K562 (cell line): Measurements from ENCODE around the gene CACNB2. TPM values are rescaled to one million over a fixed set of nuclear protein-coding genes. Genes with fewer than 3 reads are reported as not detected.

ENCODE experiments used
- ATAC-seq: fragments of 200-7000 bp; cut with Tn5 transposase; 3 replicates; pipeline ENCODE4 v1.9.1; 2020; ENCODE audit warnings: moderate library complexity
- BruUV-seq: library from RNA; stranded (reverse); fragments of 400-500 nt; replicated peaks from 2 replicates; lab custom pipeline; 2021; lab: Mats Ljungman, UMichigan
- CTCF ChIA-PET: fragments of 300-600 bp; formaldehyde crosslinking; extraction: SDS; loops from one replicate; lab custom pipeline; 2021; ENCODE audit warnings: low intra/inter-chr PET ratio; lab: Yijun Ruan, JAX
- POLR2A ChIA-PET: fragments of 300-600, 350-650 bp; sonication (Branson Sonifier 250); formaldehyde crosslinking; extraction: SDS; loops from one replicate; lab custom pipeline; 2021; ENCODE audit warnings: antibody characterized with exemption, inconsistent platforms; lab: Yijun Ruan, JAX
- DNase-seq, 4 experiments: peaks; one replicate each; pipeline versions ENCODE4 v3.0.0 to v3.0.0-alpha.2; 2011 to 2018; ENCODE audit warnings: low spot score in 3 of 4, mixed read lengths in 3 of 4; ENCODE audit errors: extremely low read depth in 1 of 4
- FAIRE-seq: peaks from 2 replicates; lab custom pipeline; 2011; peaks lifted over from hg19 to GRCh38; lab: Jason Lieb, UNC
- H2AFZ ChIP-seq: 2 replicates; pipeline ENCODE4 v1.6.0; 2011; ENCODE audit warnings: low read depth, low read length, control low read depth, inconsistent platforms
- H3K27ac ChIP-seq: fragments of 200-600 bp; 3 replicates; pipeline ENCODE4 v1.8.0; 2011; ENCODE audit warnings: low read depth, mild to moderate bottlenecking, control low read depth, inconsistent platforms, low read length, moderate library complexity, mixed read lengths; ENCODE audit errors: extremely low read depth
- H3K27me3 ChIP-seq, 2 experiments: fragments of 300-600 bp in 1 of 2; 2 replicates in 1 of 2; 3 replicates in 1 of 2; pipeline versions ENCODE4 v1.6.0 to v1.8.0; 2011; ENCODE audit warnings: inconsistent platforms in 2 of 2, low read length in 2 of 2, mild to moderate bottlenecking in 1 of 2, mixed read lengths in 1 of 2, moderate library complexity in 1 of 2; ENCODE audit not compliant: control insufficient read depth in 2 of 2, insufficient read depth in 2 of 2
- H3K36me3 ChIP-seq: fragments of 300-600 bp; 3 replicates; pipeline ENCODE4 v1.8.0; 2011; ENCODE audit warnings: mild to moderate bottlenecking, low read length, inconsistent platforms; ENCODE audit not compliant: control insufficient read depth, insufficient read depth
- H3K4me1 ChIP-seq, 2 experiments: fragments of 200-600 bp in 1 of 2; replicated peaks in 1 of 2; 2 replicates in 1 of 2; 3 replicates in 1 of 2; pipeline versions ENCODE4 v1.5.1 to v1.8.0; 2011; ENCODE audit warnings: inconsistent platforms in 2 of 2, low read length in 2 of 2, mild to moderate bottlenecking in 1 of 2, mixed read lengths in 1 of 2, moderate library complexity in 1 of 2; ENCODE audit not compliant: control insufficient read depth in 2 of 2, insufficient read depth in 2 of 2
- H3K4me2 ChIP-seq: 2 replicates; pipeline ENCODE4 v1.6.1; 2011; ENCODE audit warnings: low read length, control low read depth, inconsistent platforms, mixed read lengths; ENCODE audit not compliant: insufficient read depth
- H3K4me3 ChIP-seq: fragments of 200-600 bp; sonication (generic), shearing (Covaris generic); 2 replicates; pipeline ENCODE4 v1.5.1; 2016; ENCODE audit warnings: control low read depth, inconsistent platforms
- H3K79me2 ChIP-seq: fragments of 200-600 bp; 3 replicates; pipeline ENCODE4 v1.8.0; 2011; ENCODE audit warnings: low read length, inconsistent platforms; ENCODE audit not compliant: control insufficient read depth, insufficient read depth
- H3K9ac ChIP-seq, 2 experiments: 2 replicates each; pipeline versions ENCODE4 v1.6.0 to v1.6.1; 2011; ENCODE audit warnings: low read depth in 2 of 2, low read length in 2 of 2, control low read depth in 1 of 2, inconsistent platforms in 1 of 2, mild to moderate bottlenecking in 1 of 2, mixed read lengths in 1 of 2; ENCODE audit not compliant: insufficient read depth in 1 of 2
- H3K9me1 ChIP-seq: one replicate; pipeline ENCODE4 v1.6.0; 2011; ENCODE audit warnings: inconsistent platforms, mild to moderate bottlenecking, low read length, moderate library complexity; ENCODE audit not compliant: control insufficient read depth, insufficient read depth
- H3K9me3 ChIP-seq: replicated peaks from 2 replicates; pipeline ENCODE4 v1.5.1; 2011; ENCODE audit warnings: low read depth, low read length, inconsistent platforms; ENCODE audit not compliant: control insufficient read depth, insufficient read depth
- H4K20me1 ChIP-seq: replicated peaks from 2 replicates; pipeline ENCODE4 v1.6.1; 2011; ENCODE audit warnings: low read length, inconsistent platforms, mixed read lengths; ENCODE audit not compliant: control insufficient read depth, insufficient read depth
- ARID1B ChIP-seq: fragments of 450-650 bp; IDR thresholded peaks from 2 replicates; pipeline ENCODE4 v1.6.1; 2016; ENCODE audit warnings: antibody characterized with exemption, mild to moderate bottlenecking, inconsistent platforms
- JUND ChIP-seq, 2 experiments: IDR thresholded peaks; 2 replicates in 1 of 2; 3 replicates in 1 of 2; pipeline ENCODE4 v1.6.1; 2011; ENCODE audit warnings: borderline replicate concordance in 2 of 2, low read depth in 2 of 2, low read length in 2 of 2, improper control_type of control experiment in 1 of 2, missing biosample characterization in 1 of 2, missing genetic modification characterization in 1 of 2, missing genetic modification reagents in 1 of 2
- NONO ChIP-seq, 2 experiments: fragments of 200-400 bp in 1 of 2; fragments of 450-650 bp in 1 of 2; formaldehyde crosslinking in 1 of 2; IDR thresholded peaks; 2 replicates each; pipeline ENCODE4 v1.6.1; 2017; ENCODE audit warnings: low read depth in 2 of 2, mild to moderate bottlenecking in 2 of 2, moderate library complexity in 2 of 2, low read length in 1 of 2
- SRSF3 ChIP-seq: fragments of 200-400 bp; formaldehyde crosslinking; IDR thresholded peaks from 2 replicates; pipeline ENCODE4 v1.6.1; 2016; ENCODE audit warnings: mild to moderate bottlenecking, low read length, moderate library complexity; ENCODE audit not compliant: insufficient read depth
- SRSF7 ChIP-seq: fragments of 200-400 bp; formaldehyde crosslinking; optimal IDR thresholded peaks from 2 replicates; pipeline ENCODE3; 2017; ENCODE audit warnings: mild to moderate bottlenecking, low read depth, low read length
- WHSC1 ChIP-seq: IDR thresholded peaks from one replicate; pipeline ENCODE4 v1.6.1; 2012; ENCODE audit warnings: low read length, control low read depth, inconsistent platforms
- ZC3H4 ChIP-seq: sonication (generic); formaldehyde crosslinking; IDR thresholded peaks from 2 replicates; pipeline ENCODE4 v1.9.0; 2021; ENCODE audit warnings: missing genetic modification reagents, borderline replicate concordance
- ZKSCAN3 ChIP-seq: fragments of 250-450 bp; sonication (Bioruptor Pico); IDR thresholded peaks from 2 replicates; pipeline ENCODE4 v1.4.0; 2020
- ZNF146 ChIP-seq: IDR thresholded peaks from one replicate; pipeline ENCODE4 v1.6.1; 2018; ENCODE audit warnings: missing compliant biosample characterization; ENCODE audit not compliant: unreplicated experiment
- WGBS: fragments of 100-300 bp; shearing (Covaris generic); methylation state at CpG from one replicate; pipeline ENCODE4 v1.1.6; 2016; ENCODE audit warnings: low coverage, mixed read lengths; ENCODE audit not compliant: insufficient coverage; ENCODE audit errors: missing lambda C conversion rate; 5-methylcytosine and 5-hydroxymethylcytosine counted together
- in situ Hi-C: fragments of 300-500 bp; cut with MboI; formaldehyde crosslinking; loops from 4 replicates; pipeline ENCODE4 v1.15.0; 2018; ENCODE audit warnings: inconsistent platforms, mixed read lengths
- intact Hi-C: fragments of 100-400 bp; cut with micrococcal nuclease; formaldehyde crosslinking; loops from 2 replicates; pipeline ENCODE4 v1.14.2; 2022
- polyA plus RNA-seq, 8 experiments: library from polyadenylated mRNA; depleted of rRNA in 4 of 8; stranded (reverse) in 5 of 8; unstranded in 3 of 8; fragments of >200 nt; fragmentation: Nextera tagmentation in 2 of 8; fragmentation: Illumina TruSeq in 1 of 8; extraction: Ambion mirVana in 2 of 8; extraction: Trizol in 1 of 8; gene quantifications; 2 replicates each; pipeline versions ENCODE4 v1.2.1 to v1.2.3, GENCODE V29; 2011 to 2014; ENCODE audit warnings: inconsistent platforms in 1 of 8, missing spikeins in 1 of 8
- total RNA-seq, 7 experiments: library from RNA; depleted of rRNA in 6 of 7; stranded (reverse); fragments of >200 nt in 6 of 7; fragmentation: Illumina TruSeq in 2 of 7; extraction: Trizol in 2 of 7; gene quantifications; 2 replicates each; pipeline versions ENCODE4 v1.2.1 to v1.2.3, GENCODE V29; 2011 to 2021; ENCODE audit warnings: low replicate concordance in 1 of 7
- TF ChIP-seq, protein P1 (sequence below): sonication (generic); formaldehyde crosslinking; IDR thresholded peaks from 2 replicates; pipeline ENCODE4 v1.8.0; 2023; ENCODE audit warnings: missing genetic modification reagents, mild to moderate bottlenecking, borderline replicate concordance

CACNB2 gene
- total and polyA plus RNA-seq, 9 of the 15 experiments (the other 6 are each of a cell fraction or from before 2014, with no cell fraction given), result 1.8 to 2.2 TPM; not detected in 7

DNA sequence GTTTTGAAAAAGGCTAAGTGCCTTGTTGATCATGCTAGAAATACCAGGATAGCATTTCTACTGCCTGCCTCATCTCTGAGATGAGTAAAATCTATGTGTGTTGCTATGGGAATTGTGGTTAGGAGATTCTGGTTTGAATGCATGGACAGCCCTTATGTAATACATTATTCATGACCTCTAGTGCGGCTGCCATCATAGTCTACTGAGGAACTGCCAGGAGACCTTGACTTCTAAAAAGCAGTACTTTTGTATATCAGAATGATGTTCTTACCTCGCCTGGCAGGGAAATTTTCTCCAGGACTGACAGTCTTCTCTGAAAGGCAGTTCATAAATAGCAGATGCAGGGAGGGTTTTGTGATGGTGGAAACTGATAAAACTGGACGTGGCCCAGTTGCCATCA is 262.6 kb downstream of the CACNB2 start (continued):
- no peak for TF ChIP-seq ARID1B

DNA sequence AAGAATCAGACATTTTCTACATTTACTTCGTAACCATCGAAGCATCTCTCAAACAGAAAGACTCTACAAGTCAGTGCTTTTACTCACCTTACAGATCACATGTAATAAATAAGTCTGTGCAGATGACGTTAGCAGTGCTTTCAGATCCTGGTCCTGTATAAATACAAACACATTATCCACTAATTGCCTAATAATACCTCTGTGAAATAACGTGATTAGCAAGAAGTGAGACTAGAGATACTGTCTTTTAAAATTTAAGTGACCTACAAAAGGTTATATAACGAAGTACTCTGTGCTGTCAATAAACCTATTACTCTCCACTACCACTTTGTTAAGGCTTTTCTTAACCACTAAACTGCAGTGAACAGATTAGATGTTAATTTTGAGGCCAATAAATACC is 264.3 kb downstream of the CACNB2 start:
- no peak overlapping the region for H3K4me3 ChIP-seq
- TF ChIP-seq, protein P1, sequence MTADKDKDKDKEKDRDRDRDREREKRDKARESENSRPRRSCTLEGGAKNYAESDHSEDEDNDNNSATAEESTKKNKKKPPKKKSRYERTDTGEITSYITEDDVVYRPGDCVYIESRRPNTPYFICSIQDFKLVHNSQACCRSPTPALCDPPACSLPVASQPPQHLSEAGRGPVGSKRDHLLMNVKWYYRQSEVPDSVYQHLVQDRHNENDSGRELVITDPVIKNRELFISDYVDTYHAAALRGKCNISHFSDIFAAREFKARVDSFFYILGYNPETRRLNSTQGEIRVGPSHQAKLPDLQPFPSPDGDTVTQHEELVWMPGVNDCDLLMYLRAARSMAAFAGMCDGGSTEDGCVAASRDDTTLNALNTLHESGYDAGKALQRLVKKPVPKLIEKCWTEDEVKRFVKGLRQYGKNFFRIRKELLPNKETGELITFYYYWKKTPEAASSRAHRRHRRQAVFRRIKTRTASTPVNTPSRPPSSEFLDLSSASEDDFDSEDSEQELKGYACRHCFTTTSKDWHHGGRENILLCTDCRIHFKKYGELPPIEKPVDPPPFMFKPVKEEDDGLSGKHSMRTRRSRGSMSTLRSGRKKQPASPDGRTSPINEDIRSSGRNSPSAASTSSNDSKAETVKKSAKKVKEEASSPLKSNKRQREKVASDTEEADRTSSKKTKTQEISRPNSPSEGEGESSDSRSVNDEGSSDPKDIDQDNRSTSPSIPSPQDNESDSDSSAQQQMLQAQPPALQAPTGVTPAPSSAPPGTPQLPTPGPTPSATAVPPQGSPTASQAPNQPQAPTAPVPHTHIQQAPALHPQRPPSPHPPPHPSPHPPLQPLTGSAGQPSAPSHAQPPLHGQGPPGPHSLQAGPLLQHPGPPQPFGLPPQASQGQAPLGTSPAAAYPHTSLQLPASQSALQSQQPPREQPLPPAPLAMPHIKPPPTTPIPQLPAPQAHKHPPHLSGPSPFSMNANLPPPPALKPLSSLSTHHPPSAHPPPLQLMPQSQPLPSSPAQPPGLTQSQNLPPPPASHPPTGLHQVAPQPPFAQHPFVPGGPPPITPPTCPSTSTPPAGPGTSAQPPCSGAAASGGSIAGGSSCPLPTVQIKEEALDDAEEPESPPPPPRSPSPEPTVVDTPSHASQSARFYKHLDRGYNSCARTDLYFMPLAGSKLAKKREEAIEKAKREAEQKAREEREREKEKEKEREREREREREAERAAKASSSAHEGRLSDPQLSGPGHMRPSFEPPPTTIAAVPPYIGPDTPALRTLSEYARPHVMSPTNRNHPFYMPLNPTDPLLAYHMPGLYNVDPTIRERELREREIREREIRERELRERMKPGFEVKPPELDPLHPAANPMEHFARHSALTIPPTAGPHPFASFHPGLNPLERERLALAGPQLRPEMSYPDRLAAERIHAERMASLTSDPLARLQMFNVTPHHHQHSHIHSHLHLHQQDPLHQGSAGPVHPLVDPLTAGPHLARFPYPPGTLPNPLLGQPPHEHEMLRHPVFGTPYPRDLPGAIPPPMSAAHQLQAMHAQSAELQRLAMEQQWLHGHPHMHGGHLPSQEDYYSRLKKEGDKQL (CRISPR knock-in tag), result no peak
- TF ChIP-seq NONO (IDR thresholded peaks at IDR 0.05; ENCODE audit: low read depth in 2 of 2, low read length in 1 of 2) (no peak), ZNF146 (no peak), WHSC1 (no peak), SRSF3 (no peak), SRSF7 (no peak), ZKSCAN3 (CRISPR knock-in tag) (no peak), JUND (IDR thresholded peaks at IDR 0.05; ENCODE audit: borderline replicate concordance, low read depth, low read length) (no peak), JUND (tag; IDR thresholded peaks at IDR 0.05; ENCODE audit: borderline replicate concordance, low read depth, low read length) (no peak), ZC3H4 (no peak)
- intact Hi-C loops, result no loop called here
- POLR2A ChIA-PET, result no interaction called here
- no peaks in the 10 kb centered on the region for H3K36me3 ChIP-seq
- peaks cover 2 to 4% of the 10 kb centered on the region in 2 experiments; a peak in 3 of 5 replicates for H3K27me3 ChIP-seq
- H3K9me3 ChIP-seq, result no peaks in the 10 kb centered on the region
- BruUV-seq, result no TSS peak
- CTCF ChIA-PET, result no interaction called here
- no peak for ATAC-seq
- no peaks in the 10 kb centered on the region for H3K79me2 ChIP-seq
- no peak overlapping the region for H3K27ac ChIP-seq
- no peaks in the 10 kb centered on the region for H4K20me1 ChIP-seq
- no peaks in the 10 kb centered on the region for H3K4me1 ChIP-seq
- no peak for FAIRE-seq
- WGBS, result 0% methylated on average over 5 of the region's 5 CpGs
- no peak for DNase-seq
- no peak overlapping the region for H3K9ac ChIP-seq
- H2AFZ ChIP-seq, result no peak overlapping the region
- in situ Hi-C loops, result no loop called here
- H3K9me1 ChIP-seq, result no peaks in the 10 kb centered on the region
- no peak overlapping the region for H3K4me2 ChIP-seq
